GM19240 (cell line): ENCODE data around the gene ATP2B1.

Experiments used
- DNase-seq: peaks from one replicate; pipeline ENCODE4 v3.0.0; 2011; ENCODE audit warnings: low spot score; ENCODE audit not compliant: insufficient read length

Gene ATP2B1

GRCh38 chr12:89661706-89662330 is 46.8 kb downstream of the ATP2B1 start:
- DNase-seq: peak; percentile 2

- DNase-seq: no peak
Observed at GRCh38 chr12:89657739-89658138, 50.9 kb downstream of the ATP2B1 start.

GRCh38 chr12:89657066-89657465 is 51.6 kb downstream of the ATP2B1 start:
- DNase-seq: no peak

- no peak for DNase-seq
Observed at GRCh38 chr12:89655841-89656240, 52.8 kb downstream of the ATP2B1 start.

GRCh38 chr12:89651192-89651591 is 57.4 kb downstream of the ATP2B1 start:
- DNase-seq: no peak

- no peak for DNase-seq
Observed at GRCh38 chr12:89650239-89650638, 58.4 kb downstream of the ATP2B1 start.

GRCh38 chr12:89649820-89650219 is 58.8 kb downstream of the ATP2B1 start:
- no peak for DNase-seq

- DNase-seq: no peak
Observed at GRCh38 chr12:89649139-89649538, 59.5 kb downstream of the ATP2B1 start.

- DNase-seq: no peak
Observed at GRCh38 chr12:89648211-89648930, 60.3 kb downstream of the ATP2B1 start.

- no peak for DNase-seq
Observed at GRCh38 chr12:89645434-89645833, 63.2 kb downstream of the ATP2B1 start.

- no peak for DNase-seq
Observed at GRCh38 chr12:89642959-89643358, 65.7 kb downstream of the ATP2B1 start.

- DNase-seq: no peak
Observed at GRCh38 chr12:89636776-89637160, 71.9 kb downstream of the ATP2B1 start.

GRCh38 chr12:89636052-89636775 is 72.4 kb downstream of the ATP2B1 start:
- DNase-seq: no peak

- DNase-seq: no peak
Observed at GRCh38 chr12:89634508-89634907, 74.1 kb downstream of the ATP2B1 start.

- no peak for DNase-seq
Observed at GRCh38 chr12:89632778-89633177, 75.9 kb downstream of the ATP2B1 start.

- no peak for DNase-seq
Observed at GRCh38 chr12:89622115-89622514, 86.5 kb downstream of the ATP2B1 start.

GRCh38 chr12:89621521-89621920 is 87.1 kb downstream of the ATP2B1 start:
- no peak for DNase-seq

GRCh38 chr12:89619764-89620163 is 88.9 kb downstream of the ATP2B1 start:
- DNase-seq: no peak

- DNase-seq: no peak
Observed at GRCh38 chr12:89618113-89618862, 90.3 kb downstream of the ATP2B1 start.

- no peak for DNase-seq
Observed at GRCh38 chr12:89610366-89610765, 98.3 kb downstream of the ATP2B1 start.

- no peak for DNase-seq
Observed at GRCh38 chr12:89603678-89604077, 105.0 kb downstream of the ATP2B1 start.

GRCh38 chr12:89597770-89598169 is 110.9 kb downstream of the ATP2B1 start:
- DNase-seq: no peak
